ENCODE results near the gene TTC7B. TPM values are rescaled to one million over a fixed set of nuclear protein-coding genes. Genes with fewer than 3 reads are reported as not detected.

Gene TTC7B
- total and polyA plus RNA-seq, 2 donors (not counting 1 experiment from before 2014, with no cell fraction given) = 0.36 to 3.2 TPM

DNA sequence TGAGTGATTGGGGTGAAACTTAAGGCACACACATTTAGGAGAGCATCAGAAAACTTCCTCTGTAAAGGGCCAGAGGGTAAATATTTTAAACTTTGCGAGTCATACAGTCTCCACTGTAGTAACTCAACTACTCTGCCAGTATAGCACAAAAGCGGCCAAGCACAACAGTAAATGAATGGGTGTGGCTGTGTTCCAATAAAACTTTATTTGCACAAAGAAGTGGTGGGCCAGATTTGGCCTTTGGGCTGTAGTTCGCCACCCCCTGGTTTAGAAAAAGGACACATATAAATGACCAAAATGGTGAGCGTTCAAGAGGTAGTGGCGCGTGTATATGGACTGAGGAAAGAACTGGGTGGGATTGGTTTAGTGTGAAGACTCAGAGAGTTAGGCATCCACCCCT lies 309.5 kb downstream of the TTC7B start:
- peaks cover 33% of the 10 kb centered on the region for H3K27me3 Mint-ChIP-seq
- peaks cover 0 to 16% (median 0%) of the 10 kb centered on the region in 4 experiments for H3K27me3 ChIP-seq (replicated peaks in 1 of 4; ENCODE audit: control extremely low read depth in 1 of 4, control insufficient read depth in 3 of 4, insufficient read depth in 4 of 4, low read length in 3 of 4)

DNA sequence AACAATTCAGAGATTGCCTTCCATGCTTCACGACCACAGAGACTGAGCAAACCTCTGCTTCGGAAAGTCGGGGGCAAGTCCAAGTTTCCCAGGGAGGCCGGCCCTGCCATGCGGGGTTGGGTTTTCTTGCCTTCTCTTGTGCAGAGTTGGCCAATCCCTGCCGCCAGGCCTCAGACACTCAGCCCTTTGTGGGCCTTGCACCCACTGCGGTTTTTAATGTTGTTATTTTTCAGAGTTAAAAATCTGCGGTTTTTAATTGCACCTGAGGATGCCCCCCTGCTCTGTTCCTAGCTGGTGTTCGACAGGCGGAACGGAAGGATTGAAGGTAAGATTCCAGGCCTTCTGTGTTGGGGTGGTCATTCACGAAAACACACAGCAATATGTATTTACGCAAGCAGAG lies 310.7 kb downstream of the TTC7B start:
- WGBS (ENCODE audit: insufficient coverage) = 92% methylated on average over 10 of the region's 13 CpGs
- Mint-ChIP-seq H3K4me1 (no peaks in the 10 kb centered on the region), H3K4me3 (no peak overlapping the region), H3K27ac (no peak overlapping the region), H3K27me3 (peaks cover 34% of the 10 kb centered on the region), H3K9me3 (ENCODE audit: insufficient read depth) (no peaks in the 10 kb centered on the region)
- POLR2A ChIA-PET = no interaction called here
- H3K36me3 ChIP-seq (replicated peaks in 1 of 2; ENCODE audit: control extremely low read depth in 1 of 2, control insufficient read depth in 1 of 2, extremely low read depth in 1 of 2, insufficient read depth in 2 of 2, low read length in 1 of 2) = no peaks in the 10 kb centered on the region
- DNase-seq = no peak
- no peak for ATAC-seq (ENCODE audit: low read depth)
- TF ChIP-seq, protein P1, sequence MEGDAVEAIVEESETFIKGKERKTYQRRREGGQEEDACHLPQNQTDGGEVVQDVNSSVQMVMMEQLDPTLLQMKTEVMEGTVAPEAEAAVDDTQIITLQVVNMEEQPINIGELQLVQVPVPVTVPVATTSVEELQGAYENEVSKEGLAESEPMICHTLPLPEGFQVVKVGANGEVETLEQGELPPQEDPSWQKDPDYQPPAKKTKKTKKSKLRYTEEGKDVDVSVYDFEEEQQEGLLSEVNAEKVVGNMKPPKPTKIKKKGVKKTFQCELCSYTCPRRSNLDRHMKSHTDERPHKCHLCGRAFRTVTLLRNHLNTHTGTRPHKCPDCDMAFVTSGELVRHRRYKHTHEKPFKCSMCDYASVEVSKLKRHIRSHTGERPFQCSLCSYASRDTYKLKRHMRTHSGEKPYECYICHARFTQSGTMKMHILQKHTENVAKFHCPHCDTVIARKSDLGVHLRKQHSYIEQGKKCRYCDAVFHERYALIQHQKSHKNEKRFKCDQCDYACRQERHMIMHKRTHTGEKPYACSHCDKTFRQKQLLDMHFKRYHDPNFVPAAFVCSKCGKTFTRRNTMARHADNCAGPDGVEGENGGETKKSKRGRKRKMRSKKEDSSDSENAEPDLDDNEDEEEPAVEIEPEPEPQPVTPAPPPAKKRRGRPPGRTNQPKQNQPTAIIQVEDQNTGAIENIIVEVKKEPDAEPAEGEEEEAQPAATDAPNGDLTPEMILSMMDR (IDR thresholded peaks at IDR 0.05) = no peak
- no peak for TF ChIP-seq EZH2 (IDR thresholded peaks at IDR 0.05; ENCODE audit: borderline replicate concordance, insufficient read depth, low read depth, low read length, poor library complexity, severe bottlenecking)
- H3K79me2 ChIP-seq (ENCODE audit: control insufficient read depth, insufficient read depth, low read length) = no peaks in the 10 kb centered on the region
- H2AFZ ChIP-seq (ENCODE audit: insufficient read depth, low read depth, low read length, poor library complexity, severe bottlenecking) = no peak overlapping the region
- H3K4me3 ChIP-seq (ENCODE audit: control extremely low read depth in 1 of 5, extremely low read depth in 1 of 5, insufficient read depth in 1 of 5, low read depth in 2 of 5, low read length in 4 of 5) = no peak overlapping the region
- no peak overlapping the region for H3K4me2 ChIP-seq (replicated peaks; ENCODE audit: low read depth, low read length, poor library complexity, severe bottlenecking)
- intact Hi-C loops (cut with micrococcal nuclease) = no loop called here
- H3K9ac ChIP-seq (ENCODE audit: low read length) = no peak overlapping the region
- H4K20me1 ChIP-seq (ENCODE audit: control insufficient read depth, insufficient read depth, low read length, poor library complexity, severe bottlenecking) = no peaks in the 10 kb centered on the region
- CTCF ChIA-PET = no interaction called here
- H3K27ac ChIP-seq (ENCODE audit: low read length in 2 of 2) = no peak overlapping the region
- peaks cover 0 to 19% (median under 1%) of the 10 kb centered on the region in 4 experiments for H3K27me3 ChIP-seq (replicated peaks in 1 of 4; ENCODE audit: control extremely low read depth in 1 of 4, control insufficient read depth in 3 of 4, insufficient read depth in 4 of 4, low read length in 3 of 4)
- peaks cover 0 to 3% of the 10 kb centered on the region in 2 donors for H3K4me1 ChIP-seq (ENCODE audit: control insufficient read depth in 2 of 2, insufficient read depth in 2 of 2, low read length in 2 of 2)
- peaks cover 0 to 3% (median 0%) of the 10 kb centered on the region in 3 donors for H3K9me3 ChIP-seq (ENCODE audit: control extremely low read depth in 1 of 3, control insufficient read depth in 2 of 3, insufficient read depth in 1 of 3, low read length in 2 of 3)

More for the DNA sequence above, 309.5 kb downstream of the TTC7B start:
- Histone ChIP-seq H3K27ac (ENCODE audit: low read length in 2 of 2) (no peak overlapping the region), H3K4me3 (ENCODE audit: control extremely low read depth in 1 of 5, extremely low read depth in 1 of 5, insufficient read depth in 1 of 5, low read depth in 2 of 5, low read length in 4 of 5) (no peak overlapping the region), H3K79me2 (ENCODE audit: control insufficient read depth, insufficient read depth, low read length) (no peaks in the 10 kb centered on the region), H3K9me3 (ENCODE audit: control extremely low read depth in 1 of 3, control insufficient read depth in 2 of 3, insufficient read depth in 1 of 3, low read length in 2 of 3) (peaks cover 0 to 3% (median 0%) of the 10 kb centered on the region in 3 donors), H2AFZ (ENCODE audit: insufficient read depth, low read depth, low read length, poor library complexity, severe bottlenecking) (no peak overlapping the region), H4K20me1 (ENCODE audit: control insufficient read depth, insufficient read depth, low read length, poor library complexity, severe bottlenecking) (no peaks in the 10 kb centered on the region), H3K36me3 (replicated peaks in 1 of 2; ENCODE audit: control extremely low read depth in 1 of 2, control insufficient read depth in 1 of 2, extremely low read depth in 1 of 2, insufficient read depth in 2 of 2, low read length in 1 of 2) (no peaks in the 10 kb centered on the region), H3K9ac (ENCODE audit: low read length) (no peak overlapping the region), H3K4me1 (ENCODE audit: control insufficient read depth in 2 of 2, insufficient read depth in 2 of 2, low read length in 2 of 2) (no peaks in the 10 kb centered on the region), H3K4me2 (replicated peaks; ENCODE audit: low read depth, low read length, poor library complexity, severe bottlenecking) (no peak overlapping the region)
- H3K4me3 Mint-ChIP-seq = no peak overlapping the region
- DNase-seq = no peak
- no peak for ATAC-seq (ENCODE audit: low read depth)
- H3K27ac Mint-ChIP-seq = no peak overlapping the region
- H3K4me1 Mint-ChIP-seq = no peaks in the 10 kb centered on the region
- intact Hi-C loops (cut with micrococcal nuclease) = no loop called here
- ChIA-PET POLR2A (no interaction called here), CTCF (no interaction called here)
- no peaks in the 10 kb centered on the region for H3K9me3 Mint-ChIP-seq (ENCODE audit: insufficient read depth)
- TF ChIP-seq EZH2 (IDR thresholded peaks at IDR 0.05; ENCODE audit: borderline replicate concordance, insufficient read depth, low read depth, low read length, poor library complexity, severe bottlenecking) = no peak
- TF ChIP-seq, protein P1 (IDR thresholded peaks at IDR 0.05) = no peak
- 40% methylated on average over 1 of the region's 6 CpGs for WGBS (ENCODE audit: insufficient coverage)
